ENCODE results near the gene PPP1R9B.

The PPP1R9B gene

GRCh38 chr17:50088952-50089825 is 61.3 kb downstream of the PPP1R9B start:
- no peak for DNase-seq

GRCh38 chr17:50087912-50088405 is 62.5 kb downstream of the PPP1R9B start:
- DNase-seq, result no peak

GRCh38 chr17:50087246-50087911 is 63.1 kb downstream of the PPP1R9B start:
- peak in 1 of 2 experiments; percentile 27 for DNase-seq

All from NCI-H187 (cell line).